ENCODE results near the gene ACYP1.
A peak's percentile ranks its signal among the peaks of the same experiment; 100 is the strongest.

ACYP1 gene

GRCh38 chr14:75060420-75060819, 3.4 kb downstream of the ACYP1 start:
- Mint-ChIP-seq H3K4me3 (peak overlapping the region; percentile 24), H3K4me1 (ENCODE audit: low read depth) (peaks cover 32% of the 10 kb centered on the region), H3K27me3 (ENCODE audit: low read depth) (no peaks in the 10 kb centered on the region), H3K9me3 (peaks cover 5% of the 10 kb centered on the region), H3K27ac (no peak overlapping the region), H3K36me3 (ENCODE audit: low read depth) (peaks cover 42% of the 10 kb centered on the region)
- DNase-seq (ENCODE audit: low spot score): no peak

- Mint-ChIP-seq H3K36me3 (ENCODE audit: low read depth) (peaks cover 44% of the 10 kb centered on the region), H3K9me3 (peaks cover 5% of the 10 kb centered on the region), H3K4me3 (no peak overlapping the region), H3K4me1 (ENCODE audit: low read depth) (peaks cover 30% of the 10 kb centered on the region), H3K27me3 (ENCODE audit: low read depth) (no peaks in the 10 kb centered on the region), H3K27ac (no peak overlapping the region)
- DNase-seq (ENCODE audit: low spot score): no peak
Observed at GRCh38 chr14:75059642-75060041, 4.2 kb downstream of the ACYP1 start.

- no peak for DNase-seq (ENCODE audit: low spot score)
- Mint-ChIP-seq H3K36me3 (ENCODE audit: low read depth) (peaks cover 45% of the 10 kb centered on the region), H3K27ac (no peak overlapping the region), H3K9me3 (no peaks in the 10 kb centered on the region), H3K4me3 (no peak overlapping the region), H3K4me1 (ENCODE audit: low read depth) (peaks cover 47% of the 10 kb centered on the region), H3K27me3 (ENCODE audit: low read depth) (no peaks in the 10 kb centered on the region)
Observed at GRCh38 chr14:75054421-75054820, 9.4 kb downstream of the ACYP1 start.

- Mint-ChIP-seq H3K36me3 (ENCODE audit: low read depth) (peaks cover 45% of the 10 kb centered on the region), H3K4me3 (no peak overlapping the region), H3K27me3 (ENCODE audit: low read depth) (no peaks in the 10 kb centered on the region), H3K9me3 (no peaks in the 10 kb centered on the region), H3K27ac (peak overlapping the region; percentile 46), H3K4me1 (ENCODE audit: low read depth) (peaks cover 45% of the 10 kb centered on the region)
- DNase-seq (ENCODE audit: low spot score): no peak
Observed at GRCh38 chr14:75053396-75054291, 10.2 kb downstream of the ACYP1 start.

- Mint-ChIP-seq H3K27ac (peak overlapping the region; percentile 91), H3K27me3 (ENCODE audit: low read depth) (no peaks in the 10 kb centered on the region), H3K9me3 (no peaks in the 10 kb centered on the region), H3K4me1 (ENCODE audit: low read depth) (peaks cover 54% of the 10 kb centered on the region), H3K4me3 (peak overlapping the region; percentile 91), H3K36me3 (ENCODE audit: low read depth) (peaks cover 43% of the 10 kb centered on the region)
- no peak for DNase-seq (ENCODE audit: low spot score)
Observed at GRCh38 chr14:75051556-75051899, 12.3 kb downstream of the ACYP1 start.

- peak; percentile 83 for DNase-seq (ENCODE audit: low spot score)
- Mint-ChIP-seq H3K4me3 (peak within 1 kb of the TSS; percentile 91), H3K36me3 (ENCODE audit: low read depth) (peaks cover 42% of the 10 kb centered on the region), H3K4me1 (ENCODE audit: low read depth) (peaks cover 55% of the 10 kb centered on the region), H3K9me3 (no peaks in the 10 kb centered on the region), H3K27me3 (ENCODE audit: low read depth) (no peaks in the 10 kb centered on the region), H3K27ac (peak within 1 kb of the TSS; percentile 91)
Observed at GRCh38 chr14:75050852-75051555, 12.8 kb downstream of the ACYP1 start, which contains the start of gene MLH3. MLH3 (minus strand) TSS chr14:75051467; CDS start chr14:75049655, 1,812 bp downstream.

- H3K4me1 Mint-ChIP-seq (ENCODE audit: low read depth): peaks cover 59% of the 10 kb centered on the region
- DNase-seq (ENCODE audit: low spot score): no peak
- H3K4me3 Mint-ChIP-seq: peak overlapping the region; percentile 91
- peak overlapping the region; percentile 67 for H3K27ac Mint-ChIP-seq
- H3K9me3 Mint-ChIP-seq: no peaks in the 10 kb centered on the region
- no peaks in the 10 kb centered on the region for H3K27me3 Mint-ChIP-seq (ENCODE audit: low read depth)
- H3K36me3 Mint-ChIP-seq (ENCODE audit: low read depth): peaks cover 37% of the 10 kb centered on the region
Observed at GRCh38 chr14:75049731-75050201, 14.1 kb downstream of the ACYP1 start.

GRCh38 chr14:75049136-75049535, 14.7 kb downstream of the ACYP1 start:
- peaks cover 58% of the 10 kb centered on the region for H3K4me1 Mint-ChIP-seq (ENCODE audit: low read depth)
- H3K27me3 Mint-ChIP-seq (ENCODE audit: low read depth): no peaks in the 10 kb centered on the region
- H3K27ac Mint-ChIP-seq: no peak overlapping the region
- H3K4me3 Mint-ChIP-seq: no peak overlapping the region
- H3K9me3 Mint-ChIP-seq: no peaks in the 10 kb centered on the region
- DNase-seq (ENCODE audit: low spot score): no peak
- H3K36me3 Mint-ChIP-seq (ENCODE audit: low read depth): peaks cover 36% of the 10 kb centered on the region

- Mint-ChIP-seq H3K4me1 (ENCODE audit: low read depth) (peaks cover 56% of the 10 kb centered on the region), H3K36me3 (ENCODE audit: low read depth) (peaks cover 33% of the 10 kb centered on the region), H3K4me3 (no peak overlapping the region), H3K27ac (no peak overlapping the region), H3K27me3 (ENCODE audit: low read depth) (no peaks in the 10 kb centered on the region), H3K9me3 (no peaks in the 10 kb centered on the region)
- DNase-seq (ENCODE audit: low spot score): no peak
Observed at GRCh38 chr14:75048101-75048500, 15.7 kb downstream of the ACYP1 start.

- peaks cover 27% of the 10 kb centered on the region for H3K36me3 Mint-ChIP-seq (ENCODE audit: low read depth)
- H3K4me1 Mint-ChIP-seq (ENCODE audit: low read depth): peaks cover 50% of the 10 kb centered on the region
- DNase-seq (ENCODE audit: low spot score): no peak
- H3K4me3 Mint-ChIP-seq: no peak overlapping the region
- no peak overlapping the region for H3K27ac Mint-ChIP-seq
- no peaks in the 10 kb centered on the region for H3K27me3 Mint-ChIP-seq (ENCODE audit: low read depth)
- H3K9me3 Mint-ChIP-seq: no peaks in the 10 kb centered on the region
Observed at GRCh38 chr14:75047506-75047905, 16.3 kb downstream of the ACYP1 start.

- Mint-ChIP-seq H3K4me1 (ENCODE audit: low read depth) (peaks cover 48% of the 10 kb centered on the region), H3K27ac (no peak overlapping the region), H3K36me3 (ENCODE audit: low read depth) (peaks cover 25% of the 10 kb centered on the region)
Observed at GRCh38 chr14:75046899-75047298, 16.9 kb downstream of the ACYP1 start.

GRCh38 chr14:75046275-75046674, 17.5 kb downstream of the ACYP1 start:
- peaks cover 25% of the 10 kb centered on the region for H3K36me3 Mint-ChIP-seq (ENCODE audit: low read depth)
- H3K4me1 Mint-ChIP-seq (ENCODE audit: low read depth): peaks cover 44% of the 10 kb centered on the region
- no peaks in the 10 kb centered on the region for H3K9me3 Mint-ChIP-seq
- no peak for DNase-seq (ENCODE audit: low spot score)
- H3K4me3 Mint-ChIP-seq: no peak overlapping the region
- H3K27ac Mint-ChIP-seq: no peak overlapping the region
- no peaks in the 10 kb centered on the region for H3K27me3 Mint-ChIP-seq (ENCODE audit: low read depth)

More at GRCh38 chr14:75046899-75047298, 16.9 kb downstream of the ACYP1 start:
- DNase-seq (ENCODE audit: low spot score): no peak
- no peak overlapping the region for H3K4me3 Mint-ChIP-seq
- no peaks in the 10 kb centered on the region for H3K9me3 Mint-ChIP-seq
- no peaks in the 10 kb centered on the region for H3K27me3 Mint-ChIP-seq (ENCODE audit: low read depth)

GRCh38 chr14:75044752-75045151, 19.1 kb downstream of the ACYP1 start:
- Mint-ChIP-seq H3K27me3 (ENCODE audit: low read depth) (no peaks in the 10 kb centered on the region), H3K4me1 (ENCODE audit: low read depth) (peaks cover 32% of the 10 kb centered on the region), H3K27ac (no peak overlapping the region), H3K36me3 (ENCODE audit: low read depth) (peaks cover 26% of the 10 kb centered on the region), H3K9me3 (no peaks in the 10 kb centered on the region), H3K4me3 (no peak overlapping the region)
- no peak for DNase-seq (ENCODE audit: low spot score)

GRCh38 chr14:75044322-75044721, 19.5 kb downstream of the ACYP1 start:
- no peak for DNase-seq (ENCODE audit: low spot score)
- no peak overlapping the region for H3K27ac Mint-ChIP-seq
- H3K9me3 Mint-ChIP-seq: no peaks in the 10 kb centered on the region
- H3K36me3 Mint-ChIP-seq (ENCODE audit: low read depth): peaks cover 23% of the 10 kb centered on the region
- peaks cover 32% of the 10 kb centered on the region for H3K4me1 Mint-ChIP-seq (ENCODE audit: low read depth)
- H3K4me3 Mint-ChIP-seq: no peak overlapping the region
- H3K27me3 Mint-ChIP-seq (ENCODE audit: low read depth): no peaks in the 10 kb centered on the region
